CD1c-positive myeloid dendritic cell (primary cell): ENCODE measurements around the gene TOP1.
"Not testable (repeated sequence)": the region's sequence is repeated elsewhere in the genome, so short reads cannot be mapped to it uniquely, and the experiment has no call there.

Source experiments
- DNase-seq: peaks from one replicate; pipeline ENCODE4 v3.0.0-alpha.2; 2016; ENCODE audit errors: extremely low spot score

Gene TOP1

GRCh38 chr20:41091927-41092326 is 63.3 kb downstream of the TOP1 start:
- DNase-seq = no peak

GRCh38 chr20:41094353-41095055 is 65.9 kb downstream of the TOP1 start:
- DNase-seq = no peak

GRCh38 chr20:41095110-41095969 is 66.7 kb downstream of the TOP1 start:
- DNase-seq = peak; percentile 73

- no peak for DNase-seq
These were observed 70.2 kb downstream of the TOP1 start for GRCh38 chr20:41098703-41099250.

GRCh38 chr20:41100001-41100480 is 71.4 kb downstream of the TOP1 start:
- no peak for DNase-seq

- no peak for DNase-seq
These were observed 73.0 kb downstream of the TOP1 start for GRCh38 chr20:41101660-41102059.

GRCh38 chr20:41108531-41108930 is 79.9 kb downstream of the TOP1 start:
- no peak for DNase-seq

GRCh38 chr20:41110012-41110411 is 81.4 kb downstream of the TOP1 start:
- no peak for DNase-seq

GRCh38 chr20:41110930-41111577 is 82.4 kb downstream of the TOP1 start:
- DNase-seq = no peak

GRCh38 chr20:41111578-41111951 is 82.9 kb downstream of the TOP1 start:
- DNase-seq = no peak

- DNase-seq = no peak
These were observed 87.8 kb downstream of the TOP1 start for GRCh38 chr20:41116282-41116956.

- DNase-seq = not testable (repeated sequence)
These were observed 89.5 kb downstream of the TOP1 start for GRCh38 chr20:41118159-41118558.

- DNase-seq = no peak
These were observed 90.0 kb downstream of the TOP1 start for GRCh38 chr20:41118632-41119031.

GRCh38 chr20:41119614-41120561 is 91.3 kb downstream of the TOP1 start:
- no peak for DNase-seq

- no peak for DNase-seq
These were observed 92.8 kb downstream of the TOP1 start for GRCh38 chr20:41121399-41121798.

GRCh38 chr20:41123631-41124030 is 95.0 kb downstream of the TOP1 start:
- DNase-seq = no peak

GRCh38 chr20:41124451-41125094 is 96.0 kb downstream of the TOP1 start:
- DNase-seq = no peak

- no peak for DNase-seq
These were observed 97.2 kb downstream of the TOP1 start for GRCh38 chr20:41125530-41126457.

- no peak for DNase-seq
These were observed 98.1 kb downstream of the TOP1 start for GRCh38 chr20:41126719-41127118.
